Ramos (cell line): ENCODE data around the gene MOCS2.

Source experiments
- in situ Hi-C: fragments of 300-500 bp; cut with MboI; formaldehyde crosslinking; loops from one replicate; pipeline ENCODE4 v1.14.3; 2022; ENCODE audit warnings: low sequenced_read_pairs; ENCODE audit not compliant: unreplicated experiment

The MOCS2 gene

DNA sequence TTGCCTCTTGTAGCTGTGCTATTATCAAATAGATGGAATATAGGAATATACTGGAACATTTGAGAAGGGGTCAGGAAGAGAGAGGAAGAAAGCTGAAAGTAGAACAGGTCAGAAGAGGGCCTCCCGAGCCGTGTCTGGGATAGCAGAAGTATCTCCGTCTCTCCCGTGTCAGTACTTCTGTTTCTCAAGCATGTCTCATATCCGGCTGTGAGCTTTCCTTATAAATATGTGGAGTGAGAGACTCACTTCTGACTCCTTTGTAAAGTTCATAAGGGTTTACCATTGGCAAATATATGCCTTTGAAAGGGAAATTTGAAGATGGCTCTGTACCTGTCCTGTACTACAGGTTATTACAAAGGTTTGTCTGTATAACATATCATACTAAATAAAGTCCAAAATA is 50.3 kb downstream of the MOCS2 start:
- in situ Hi-C loops = no loop called here

DNA sequence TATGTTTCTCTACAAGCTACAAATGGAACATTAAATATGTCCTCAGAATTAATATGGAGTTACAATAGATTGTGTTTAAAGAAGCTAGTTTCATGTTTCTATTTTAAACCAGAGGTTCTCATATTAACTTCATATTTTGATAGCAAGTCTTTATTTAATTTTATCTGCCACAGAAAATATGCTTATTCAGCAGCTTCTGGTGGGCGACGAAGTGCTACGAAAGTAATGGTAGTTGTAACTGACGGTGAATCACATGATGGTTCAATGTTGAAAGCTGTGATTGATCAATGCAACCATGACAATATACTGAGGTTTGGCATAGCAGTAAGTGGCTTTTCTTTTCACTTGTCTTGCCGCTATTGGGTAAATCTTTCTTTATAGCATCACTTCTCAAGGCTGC is 54.2 kb downstream of the MOCS2 start:
- in situ Hi-C loops = no loop called here

DNA sequence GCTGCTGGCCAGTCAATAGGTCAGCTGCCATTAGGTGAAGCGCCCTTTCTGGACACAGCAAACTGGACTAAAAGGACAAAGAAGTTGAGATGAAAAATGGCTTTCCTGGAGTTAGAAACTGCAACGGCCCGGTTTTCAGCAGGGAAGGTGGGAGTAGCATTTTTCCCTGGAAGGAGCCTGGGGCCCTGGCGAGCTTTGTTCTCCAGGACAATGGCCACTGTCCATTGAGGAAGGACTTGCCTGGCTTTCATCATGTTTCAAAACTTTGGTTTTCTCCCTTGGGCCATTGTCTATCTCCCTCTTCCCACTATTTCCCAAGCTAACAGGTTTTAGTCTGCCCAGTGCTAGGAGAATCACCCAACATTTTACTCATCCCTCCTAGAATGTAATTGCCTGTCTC is 56.2 kb downstream of the MOCS2 start:
- in situ Hi-C loops = no loop called here

DNA sequence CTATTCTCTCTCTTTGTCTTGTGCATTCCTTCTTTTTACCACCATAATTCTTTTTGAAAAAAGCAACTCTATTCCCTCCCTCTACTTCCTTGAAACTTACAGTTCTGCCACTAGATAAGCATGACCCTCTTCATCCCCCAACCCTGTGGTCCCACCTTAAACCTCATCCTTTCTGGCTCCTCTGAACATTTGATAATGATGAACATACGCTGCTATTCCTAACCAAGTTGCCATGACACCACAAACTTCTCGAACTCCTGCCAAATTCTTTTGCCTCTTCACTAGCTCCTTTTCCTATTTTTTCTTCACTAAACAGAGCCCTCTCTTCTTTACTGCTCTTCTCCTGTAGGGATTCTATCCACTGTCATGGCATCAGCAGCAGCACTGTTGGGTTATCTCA is 57.1 kb downstream of the MOCS2 start:
- in situ Hi-C loops = no loop called here

DNA sequence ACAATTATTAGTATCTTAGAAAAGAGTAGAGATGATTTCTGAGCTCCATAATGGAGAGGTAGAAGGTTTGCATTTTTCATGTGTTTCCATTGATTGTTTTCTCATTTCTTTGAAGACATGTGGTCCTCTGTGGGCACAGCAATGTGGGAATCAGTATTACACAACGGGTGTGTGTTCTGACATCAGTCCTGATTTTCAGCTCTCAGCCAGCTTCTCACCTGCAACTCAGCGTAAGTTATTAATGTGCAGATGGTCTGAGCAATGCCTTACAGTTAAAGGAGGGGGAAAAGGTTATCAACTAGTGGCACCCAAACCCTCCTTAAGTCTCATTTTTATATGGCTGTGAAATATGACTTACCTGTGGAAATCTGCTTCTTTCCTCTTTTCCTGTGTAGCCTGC is 61.3 kb downstream of the MOCS2 start:
- in situ Hi-C loops = no loop called here
